VCaP (cell line): Measurements from ENCODE around the gene PLEKHH3.
A peak's percentile ranks its signal among the peaks of the same experiment; 100 is the strongest.
"Not testable (repeated sequence)": the region's sequence is repeated elsewhere in the genome, so short reads cannot be mapped to it uniquely, and the experiment has no call there.

Experiments used
- H3K27ac ChIP-seq: fragments of 450-650 bp; 2 replicates; pipeline ENCODE4 v1.5.1; 2017
- TF ChIP-seq, protein P1 (sequence below): fragments of 450-650 bp; conservative IDR thresholded peaks from 2 replicates; pipeline ENCODE4 v1.5.1; 2017; ENCODE audit warnings: mild to moderate bottlenecking, moderate library complexity

PLEKHH3 gene

GRCh38 chr17:42669705-42669976 is 7.2 kb downstream of the PLEKHH3 start:
- no peak overlapping the region for H3K27ac ChIP-seq
- TF ChIP-seq, protein P1, sequence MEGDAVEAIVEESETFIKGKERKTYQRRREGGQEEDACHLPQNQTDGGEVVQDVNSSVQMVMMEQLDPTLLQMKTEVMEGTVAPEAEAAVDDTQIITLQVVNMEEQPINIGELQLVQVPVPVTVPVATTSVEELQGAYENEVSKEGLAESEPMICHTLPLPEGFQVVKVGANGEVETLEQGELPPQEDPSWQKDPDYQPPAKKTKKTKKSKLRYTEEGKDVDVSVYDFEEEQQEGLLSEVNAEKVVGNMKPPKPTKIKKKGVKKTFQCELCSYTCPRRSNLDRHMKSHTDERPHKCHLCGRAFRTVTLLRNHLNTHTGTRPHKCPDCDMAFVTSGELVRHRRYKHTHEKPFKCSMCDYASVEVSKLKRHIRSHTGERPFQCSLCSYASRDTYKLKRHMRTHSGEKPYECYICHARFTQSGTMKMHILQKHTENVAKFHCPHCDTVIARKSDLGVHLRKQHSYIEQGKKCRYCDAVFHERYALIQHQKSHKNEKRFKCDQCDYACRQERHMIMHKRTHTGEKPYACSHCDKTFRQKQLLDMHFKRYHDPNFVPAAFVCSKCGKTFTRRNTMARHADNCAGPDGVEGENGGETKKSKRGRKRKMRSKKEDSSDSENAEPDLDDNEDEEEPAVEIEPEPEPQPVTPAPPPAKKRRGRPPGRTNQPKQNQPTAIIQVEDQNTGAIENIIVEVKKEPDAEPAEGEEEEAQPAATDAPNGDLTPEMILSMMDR = no peak

DNA sequence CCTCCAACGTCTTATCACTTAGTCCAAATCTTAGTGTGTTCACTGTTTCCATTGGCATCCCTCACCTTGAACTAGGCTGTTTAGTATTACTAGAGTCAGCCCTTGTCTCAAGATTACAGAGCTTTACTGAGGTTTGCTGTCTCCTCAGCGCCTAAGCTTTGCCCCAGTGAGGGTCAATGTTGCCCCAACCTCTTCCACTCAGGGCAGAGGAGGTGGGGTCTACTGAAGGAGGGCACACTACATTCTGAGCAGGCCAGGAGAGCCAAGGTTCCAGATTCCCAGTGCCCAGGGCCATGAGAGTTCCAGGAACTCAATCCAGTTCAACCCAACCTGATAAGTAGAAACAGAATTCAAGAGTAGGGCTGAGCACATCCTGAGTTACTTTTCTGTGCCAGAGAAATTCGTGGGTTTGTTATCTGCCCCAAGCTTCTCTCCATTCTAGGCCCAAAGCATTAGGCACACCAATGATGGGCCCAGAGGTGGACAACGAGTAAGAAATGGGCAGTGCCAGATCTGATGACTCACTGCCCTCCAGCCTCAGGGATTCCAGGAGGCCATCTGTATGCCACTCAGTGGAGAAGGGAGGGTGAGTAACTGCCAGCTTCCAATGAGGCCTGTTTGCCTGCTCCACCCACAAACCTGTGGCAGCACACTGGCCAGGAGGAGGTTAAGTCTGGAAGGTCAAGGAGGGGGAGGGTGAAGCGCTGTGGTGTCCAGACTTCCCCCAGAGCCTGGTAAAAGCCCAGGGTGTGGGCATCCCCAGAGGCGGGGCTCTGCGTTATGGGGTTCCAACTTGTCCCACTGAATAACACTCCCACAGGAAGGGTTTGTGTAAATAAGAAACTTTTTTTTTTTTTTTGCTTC is 9.5 kb downstream of the PLEKHH3 start:
- no peak overlapping the region for H3K27ac ChIP-seq
- TF ChIP-seq, protein P1 = no peak

DNA sequence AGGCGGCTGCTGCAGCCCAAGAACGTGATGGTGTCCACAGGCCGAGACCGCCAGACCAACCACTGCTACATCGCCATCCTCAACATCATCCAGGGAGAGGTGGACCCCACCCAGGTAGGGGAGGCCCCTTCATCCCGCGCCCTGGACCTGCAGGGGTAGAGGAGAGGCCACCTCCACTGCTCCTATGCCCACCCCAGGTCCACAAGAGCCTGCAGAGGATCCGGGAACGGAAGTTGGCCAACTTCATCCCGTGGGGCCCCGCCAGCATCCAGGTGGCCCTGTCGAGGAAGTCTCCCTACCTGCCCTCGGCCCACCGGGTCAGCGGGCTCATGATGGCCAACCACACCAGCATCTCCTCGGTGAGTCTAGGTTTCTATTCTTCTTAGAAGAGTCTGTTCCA is 10.7 kb downstream of the PLEKHH3 start:
- not testable (repeated sequence) for H3K27ac ChIP-seq

DNA sequence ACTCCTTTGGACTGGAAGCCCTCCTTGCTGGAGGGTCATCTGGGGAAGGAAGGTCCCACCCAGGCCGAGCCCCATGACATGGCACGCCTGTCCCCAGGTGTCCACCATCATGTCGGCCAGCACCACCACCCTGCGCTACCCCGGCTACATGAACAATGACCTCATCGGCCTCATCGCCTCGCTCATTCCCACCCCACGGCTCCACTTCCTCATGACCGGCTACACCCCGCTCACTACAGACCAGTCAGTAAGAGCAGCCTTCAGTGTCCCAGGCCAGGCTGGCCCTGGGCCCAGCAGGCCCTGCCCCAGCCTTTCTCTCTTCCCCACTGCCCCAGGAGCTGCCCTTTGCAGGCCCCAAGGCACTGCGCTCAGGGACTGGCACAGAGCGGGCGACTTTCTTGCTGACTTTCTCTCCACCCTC is 11.2 kb downstream of the PLEKHH3 start:
- H3K27ac ChIP-seq = no peak overlapping the region
- TF ChIP-seq, protein P1 = no peak

DNA sequence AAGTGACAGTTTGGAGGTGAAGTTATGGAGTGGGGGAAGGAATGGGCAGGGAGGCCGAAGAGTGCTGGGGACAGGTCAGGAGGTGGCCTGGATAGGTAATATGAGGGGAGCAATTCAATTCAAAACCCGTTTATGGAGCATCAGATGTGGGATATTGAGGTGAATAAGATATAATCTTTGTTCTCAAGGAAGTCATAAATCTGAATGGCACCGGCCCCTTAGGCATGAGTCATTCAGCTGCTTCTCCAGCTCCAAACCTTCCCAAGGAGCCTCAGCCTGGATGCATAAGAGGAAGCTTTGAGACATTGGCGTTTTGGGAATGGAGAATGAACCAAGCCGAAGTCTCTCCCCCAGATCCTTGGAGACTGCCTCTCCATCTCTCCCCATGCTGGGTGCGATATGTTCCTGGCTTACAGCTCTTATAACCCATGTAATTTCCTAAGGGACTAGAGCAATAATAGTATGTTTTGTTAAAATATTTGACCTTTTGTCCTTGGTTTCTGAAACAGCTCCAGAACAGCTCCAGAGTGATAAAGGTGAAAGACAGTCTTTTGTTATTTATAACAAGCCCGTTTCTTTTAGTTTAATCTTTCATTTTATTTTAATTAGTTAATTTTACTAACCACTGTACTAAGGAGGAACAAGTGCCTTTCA is 16.0 kb downstream of the PLEKHH3 start:
- no peak overlapping the region for H3K27ac ChIP-seq
- TF ChIP-seq, protein P1 = no peak

DNA sequence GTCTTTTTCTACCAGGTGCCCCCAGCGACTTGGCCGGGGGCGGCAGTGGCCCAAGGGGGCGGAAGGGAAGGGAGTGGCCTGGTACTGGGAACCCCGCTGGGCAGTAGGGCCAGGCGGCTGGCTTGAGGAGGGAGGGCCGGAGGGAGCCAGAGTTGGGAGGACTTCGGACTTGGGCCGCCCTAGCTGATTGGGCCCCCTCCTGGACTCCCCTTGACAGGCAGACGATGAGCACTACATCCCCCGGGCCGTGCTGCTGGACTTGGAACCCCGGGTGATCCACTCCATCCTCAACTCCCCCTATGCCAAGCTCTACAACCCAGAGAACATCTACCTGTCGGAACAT is 16.9 kb downstream of the PLEKHH3 start:
- H3K27ac ChIP-seq = peak overlapping the region; percentile 67

DNA sequence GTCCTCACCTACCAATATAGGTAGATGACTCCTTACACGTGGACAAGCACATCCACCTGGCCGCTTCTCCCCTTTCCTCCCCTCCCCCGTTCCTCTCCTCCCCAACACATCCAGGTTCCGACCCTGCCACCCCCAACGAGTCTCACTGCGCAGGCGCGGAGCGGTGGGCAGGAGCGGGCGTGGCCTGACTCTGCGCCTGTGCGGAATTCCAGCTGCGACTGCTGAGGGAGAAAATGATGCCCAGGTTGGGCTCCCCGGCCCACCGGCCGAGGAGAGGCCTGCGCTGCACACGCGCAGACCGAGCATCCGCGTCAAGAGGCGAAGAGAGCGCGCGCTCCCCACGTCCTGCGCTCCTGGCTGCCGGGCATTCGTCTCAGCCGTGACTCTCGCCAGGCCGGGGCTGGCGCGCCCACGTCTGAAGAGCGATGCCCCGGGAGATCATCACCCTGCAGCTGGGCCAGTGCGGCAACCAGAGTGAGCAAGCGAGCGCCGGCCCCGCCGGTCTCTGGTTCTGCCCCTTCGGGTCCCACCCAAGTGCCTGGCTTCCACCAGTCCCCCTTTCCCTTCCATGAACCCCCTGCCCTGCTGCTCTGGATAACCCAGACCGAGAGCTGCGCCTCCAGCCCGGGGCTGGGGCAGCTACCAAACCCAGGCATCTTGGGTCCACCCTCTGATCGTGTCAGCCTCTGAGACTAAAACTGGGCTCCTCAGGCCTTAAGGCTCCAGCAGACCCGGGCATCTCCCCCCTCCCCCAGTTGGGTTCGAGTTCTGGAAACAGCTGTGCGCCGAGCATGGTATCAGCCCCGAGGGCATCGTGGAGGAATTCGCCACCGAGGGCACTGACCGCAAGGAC is 17.5 kb downstream of the PLEKHH3 start, which contains the start of gene TUBG2:
TSS of gene TUBG2 (plus strand) at position 206 of the 853 bp plus-strand sequence. CDS start at position 426, 220 bp downstream.
- H3K27ac ChIP-seq = peak within 1 kb of the TSS; percentile 67
- TF ChIP-seq, protein P1 = no peak

GRCh38 chr17:42657824-42658588 is 18.8 kb downstream of the PLEKHH3 start:
- H3K27ac ChIP-seq = peak overlapping the region; percentile 67
- TF ChIP-seq, protein P1 = no peak
